ENCODE measurements around the gene PSRC1. TPM values are rescaled to one million over a fixed set of nuclear protein-coding genes. Genes with fewer than 3 reads are reported as not detected.

Gene PSRC1
- total and polyA plus RNA-seq, 2 experiments from 2014 or later, result 55.0 to 61.1 TPM

- TF ChIP-seq, protein P1, sequence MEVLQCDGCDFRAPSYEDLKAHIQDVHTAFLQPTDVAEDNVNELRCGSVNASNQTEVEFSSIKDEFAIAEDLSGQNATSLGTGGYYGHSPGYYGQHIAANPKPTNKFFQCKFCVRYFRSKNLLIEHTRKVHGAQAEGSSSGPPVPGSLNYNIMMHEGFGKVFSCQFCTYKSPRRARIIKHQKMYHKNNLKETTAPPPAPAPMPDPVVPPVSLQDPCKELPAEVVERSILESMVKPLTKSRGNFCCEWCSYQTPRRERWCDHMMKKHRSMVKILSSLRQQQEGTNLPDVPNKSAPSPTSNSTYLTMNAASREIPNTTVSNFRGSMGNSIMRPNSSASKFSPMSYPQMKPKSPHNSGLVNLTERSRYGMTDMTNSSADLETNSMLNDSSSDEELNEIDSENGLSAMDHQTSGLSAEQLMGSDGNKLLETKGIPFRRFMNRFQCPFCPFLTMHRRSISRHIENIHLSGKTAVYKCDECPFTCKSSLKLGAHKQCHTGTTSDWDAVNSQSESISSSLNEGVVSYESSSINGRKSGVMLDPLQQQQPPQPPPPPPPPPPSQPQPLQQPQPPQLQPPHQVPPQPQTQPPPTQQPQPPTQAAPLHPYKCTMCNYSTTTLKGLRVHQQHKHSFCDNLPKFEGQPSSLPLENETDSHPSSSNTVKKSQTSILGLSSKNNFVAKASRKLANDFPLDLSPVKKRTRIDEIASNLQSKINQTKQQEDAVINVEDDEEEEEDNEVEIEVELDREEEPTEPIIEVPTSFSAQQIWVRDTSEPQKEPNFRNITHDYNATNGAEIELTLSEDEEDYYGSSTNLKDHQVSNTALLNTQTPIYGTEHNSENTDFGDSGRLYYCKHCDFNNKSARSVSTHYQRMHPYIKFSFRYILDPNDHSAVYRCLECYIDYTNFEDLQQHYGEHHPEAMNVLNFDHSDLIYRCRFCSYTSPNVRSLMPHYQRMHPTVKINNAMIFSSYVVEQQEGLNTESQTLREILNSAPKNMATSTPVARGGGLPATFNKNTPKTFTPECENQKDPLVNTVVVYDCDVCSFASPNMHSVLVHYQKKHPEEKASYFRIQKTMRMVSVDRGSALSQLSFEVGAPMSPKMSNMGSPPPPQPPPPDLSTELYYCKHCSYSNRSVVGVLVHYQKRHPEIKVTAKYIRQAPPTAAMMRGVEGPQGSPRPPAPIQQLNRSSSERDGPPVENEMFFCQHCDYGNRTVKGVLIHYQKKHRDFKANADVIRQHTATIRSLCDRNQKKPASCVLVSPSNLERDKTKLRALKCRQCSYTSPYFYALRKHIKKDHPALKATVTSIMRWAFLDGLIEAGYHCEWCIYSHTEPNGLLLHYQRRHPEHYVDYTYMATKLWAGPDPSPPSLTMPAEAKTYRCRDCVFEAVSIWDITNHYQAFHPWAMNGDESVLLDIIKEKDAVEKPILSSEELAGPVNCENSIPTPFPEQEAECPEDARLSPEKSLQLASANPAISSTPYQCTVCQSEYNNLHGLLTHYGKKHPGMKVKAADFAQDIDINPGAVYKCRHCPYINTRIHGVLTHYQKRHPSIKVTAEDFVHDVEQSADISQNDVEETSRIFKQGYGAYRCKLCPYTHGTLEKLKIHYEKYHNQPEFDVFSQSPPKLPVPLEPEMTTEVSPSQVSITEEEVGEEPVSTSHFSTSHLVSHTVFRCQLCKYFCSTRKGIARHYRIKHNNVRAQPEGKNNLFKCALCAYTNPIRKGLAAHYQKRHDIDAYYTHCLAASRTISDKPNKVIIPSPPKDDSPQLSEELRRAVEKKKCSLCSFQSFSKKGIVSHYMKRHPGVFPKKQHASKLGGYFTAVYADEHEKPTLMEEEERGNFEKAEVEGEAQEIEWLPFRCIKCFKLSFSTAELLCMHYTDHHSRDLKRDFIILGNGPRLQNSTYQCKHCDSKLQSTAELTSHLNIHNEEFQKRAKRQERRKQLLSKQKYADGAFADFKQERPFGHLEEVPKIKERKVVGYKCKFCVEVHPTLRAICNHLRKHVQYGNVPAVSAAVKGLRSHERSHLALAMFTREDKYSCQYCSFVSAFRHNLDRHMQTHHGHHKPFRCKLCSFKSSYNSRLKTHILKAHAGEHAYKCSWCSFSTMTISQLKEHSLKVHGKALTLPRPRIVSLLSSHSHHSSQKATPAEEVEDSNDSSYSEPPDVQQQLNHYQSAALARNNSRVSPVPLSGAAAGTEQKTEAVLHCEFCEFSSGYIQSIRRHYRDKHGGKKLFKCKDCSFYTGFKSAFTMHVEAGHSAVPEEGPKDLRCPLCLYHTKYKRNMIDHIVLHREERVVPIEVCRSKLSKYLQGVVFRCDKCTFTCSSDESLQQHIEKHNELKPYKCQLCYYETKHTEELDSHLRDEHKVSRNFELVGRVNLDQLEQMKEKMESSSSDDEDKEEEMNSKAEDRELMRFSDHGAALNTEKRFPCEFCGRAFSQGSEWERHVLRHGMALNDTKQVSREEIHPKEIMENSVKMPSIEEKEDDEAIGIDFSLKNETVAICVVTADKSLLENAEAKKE (CRISPR knock-in tag; IDR thresholded peaks at IDR 0.05), result no peak
- TF ChIP-seq ZNF114 (CRISPR knock-in tag; IDR thresholded peaks at IDR 0.05), result no peak
Observed at GRCh38 chr1:109263234-109263596, 19.7 kb downstream of the PSRC1 start (continued).

- Histone ChIP-seq H3K4me3 (no peak overlapping the region), H3K27me3 (ENCODE audit: insufficient read depth) (no peaks in the 10 kb centered on the region), H3K27ac (ENCODE audit: low read depth) (no peak overlapping the region), H3K4me2 (no peak overlapping the region), H3K36me3 (ENCODE audit: insufficient read depth) (no peaks in the 10 kb centered on the region; the same call in 1 of the 2 replicates), H4K20me1 (replicated peaks; ENCODE audit: insufficient read depth) (no peaks in the 10 kb centered on the region), H2AFZ (no peak overlapping the region), H3K4me1 (ENCODE audit: insufficient read depth) (no peaks in the 10 kb centered on the region; the same call in 1 of the 2 replicates), H3F3A (replicated peaks; ENCODE audit: low read depth) (0 out of 2 replicates have a peak, but pooled peaks cover 5% of the 10 kb centered on the region), H3K79me2 (replicated peaks; ENCODE audit: insufficient read depth) (no peaks in the 10 kb centered on the region), H3K9me2 (ENCODE audit: insufficient read depth) (no peaks in the 10 kb centered on the region)
- Mint-ChIP-seq H3K4me1 (peaks cover 22% of the 10 kb centered on the region), H3K27me3 (ENCODE audit: insufficient read depth, low read depth, poor library complexity) (peaks cover 10% of the 10 kb centered on the region), H3K27ac (no peak overlapping the region), H3K9me3 (no peaks in the 10 kb centered on the region; the same call in 1 of the 3 replicates), H3K36me3 (ENCODE audit: low read depth) (peaks cover 3% of the 10 kb centered on the region; the same call in 2 of the 3 replicates), H3K4me3 (no peak overlapping the region)
- DNase-seq (ENCODE audit: low spot score) (no peak), ATAC-seq (no peak)
- TF ChIP-seq REST (IDR thresholded peaks at IDR 0.05; ENCODE audit: unreplicated experiment), result no peak
- no peak for TF ChIP-seq ZNF114 (CRISPR knock-in tag; IDR thresholded peaks at IDR 0.05)
- TF ChIP-seq, protein P1 (CRISPR knock-in tag; IDR thresholded peaks at IDR 0.05), result no peak
Observed at GRCh38 chr1:109262231-109263055, 20.5 kb downstream of the PSRC1 start.

Data from GM23338 (cell line).